Measurements from ENCODE around the gene PPP1R8.

GRCh38 chr1:27877115-27877416, 46.5 kb downstream of the PPP1R8 start:
- TF ChIP-seq, protein P1, sequence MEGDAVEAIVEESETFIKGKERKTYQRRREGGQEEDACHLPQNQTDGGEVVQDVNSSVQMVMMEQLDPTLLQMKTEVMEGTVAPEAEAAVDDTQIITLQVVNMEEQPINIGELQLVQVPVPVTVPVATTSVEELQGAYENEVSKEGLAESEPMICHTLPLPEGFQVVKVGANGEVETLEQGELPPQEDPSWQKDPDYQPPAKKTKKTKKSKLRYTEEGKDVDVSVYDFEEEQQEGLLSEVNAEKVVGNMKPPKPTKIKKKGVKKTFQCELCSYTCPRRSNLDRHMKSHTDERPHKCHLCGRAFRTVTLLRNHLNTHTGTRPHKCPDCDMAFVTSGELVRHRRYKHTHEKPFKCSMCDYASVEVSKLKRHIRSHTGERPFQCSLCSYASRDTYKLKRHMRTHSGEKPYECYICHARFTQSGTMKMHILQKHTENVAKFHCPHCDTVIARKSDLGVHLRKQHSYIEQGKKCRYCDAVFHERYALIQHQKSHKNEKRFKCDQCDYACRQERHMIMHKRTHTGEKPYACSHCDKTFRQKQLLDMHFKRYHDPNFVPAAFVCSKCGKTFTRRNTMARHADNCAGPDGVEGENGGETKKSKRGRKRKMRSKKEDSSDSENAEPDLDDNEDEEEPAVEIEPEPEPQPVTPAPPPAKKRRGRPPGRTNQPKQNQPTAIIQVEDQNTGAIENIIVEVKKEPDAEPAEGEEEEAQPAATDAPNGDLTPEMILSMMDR (conservative IDR thresholded peaks at IDR 0.05): no peak
- TF ChIP-seq ZFX (IDR thresholded peaks at IDR 0.05): no peak
